GM18861 (cell line): Measurements from ENCODE around the gene ERP27.

Experiments
- ATAC-seq: cut with Tn5 transposase; IDR thresholded peaks from one replicate; pipeline ENCODE4 v1.9.1; 2021; ENCODE audit not compliant: unreplicated experiment

Gene ERP27

GRCh38 chr12:14871886-14872285 is 66.5 kb downstream of the ERP27 start:
- no peak for ATAC-seq

- ATAC-seq, result no peak
Measured at GRCh38 chr12:14871247-14871646, 67.1 kb downstream of the ERP27 start.

- no peak for ATAC-seq
Measured at GRCh38 chr12:14868916-14869506, 69.3 kb downstream of the ERP27 start.
